WTC11 (cell line): Measurements from ENCODE around the gene C12orf75. TPM values are rescaled to one million over a fixed set of nuclear protein-coding genes. Genes with fewer than 3 reads are reported as not detected.

Source experiments
- ATAC-seq: fragments of 200-7000 bp; cut with Tn5 transposase; 2 replicates; pipeline ENCODE4 v1.10.0; 2021; ENCODE audit warnings: mild to moderate bottlenecking, moderate library complexity
- CTCF ChIA-PET: fragments of 300-600 bp; sonication (Branson Sonifier 250); formaldehyde crosslinking; loops from one replicate; lab custom pipeline; 2021; ENCODE audit warnings: antibody characterized with exemption; lab: Charles Lee
- POLR2A ChIA-PET: fragments of 350-600 bp; sonication (Branson Sonifier 250); formaldehyde crosslinking; loops from one replicate; lab custom pipeline; 2021; ENCODE audit warnings: antibody characterized with exemption; lab: Charles Lee
- DNase-seq: peaks from one replicate; pipeline ENCODE4 v3.0.0; 2021; ENCODE audit warnings: low spot score
- H3K27ac Mint-ChIP-seq: 2 replicates; pipeline ENCODE4 v1.8.0; 2021; ENCODE audit warnings: mixed read lengths
- H3K27me3 Mint-ChIP-seq: 2 replicates; pipeline ENCODE4 v1.8.0; 2021; ENCODE audit warnings: low read depth, mild to moderate bottlenecking, moderate library complexity, mixed read lengths
- H3K36me3 Mint-ChIP-seq: 2 replicates; pipeline ENCODE4 v1.8.0; 2021; ENCODE audit warnings: mixed read lengths
- H3K4me1 Mint-ChIP-seq: 2 replicates; pipeline ENCODE4 v1.8.0; 2022; ENCODE audit warnings: mixed read lengths
- H3K4me3 Mint-ChIP-seq: 2 replicates; pipeline ENCODE4 v1.8.0; 2021; ENCODE audit warnings: mild to moderate bottlenecking, moderate library complexity, mixed read lengths
- H3K9me3 Mint-ChIP-seq: 2 replicates; pipeline ENCODE4 v1.8.0; 2021; ENCODE audit warnings: mixed read lengths
- ATF2 ChIP-seq: sonication (generic); formaldehyde crosslinking; IDR thresholded peaks from 2 replicates; pipeline ENCODE4 v1.8.1; 2022; ENCODE audit warnings: low read depth, missing genetic modification reagents, borderline replicate concordance
- CDX4 ChIP-seq: fragments of 250-450 bp; sonication (Bioruptor Pico); IDR thresholded peaks from 2 replicates; pipeline ENCODE4 v1.9.0; 2021; ENCODE audit warnings: moderate library complexity, mild to moderate bottlenecking, inconsistent platforms, borderline replicate concordance
- CREB1 ChIP-seq: sonication (generic); formaldehyde crosslinking; IDR thresholded peaks from 2 replicates; pipeline ENCODE4 v1.8.0; 2023; ENCODE audit warnings: mild to moderate bottlenecking, missing genetic modification reagents
- FOXP1 ChIP-seq: sonication (generic); formaldehyde crosslinking; IDR thresholded peaks from 2 replicates; pipeline ENCODE4 v1.8.0; 2022; ENCODE audit warnings: missing genetic modification reagents, mild to moderate bottlenecking, moderate library complexity, borderline replicate concordance
- GRHL2 ChIP-seq: fragments of 250-450 bp; sonication (Bioruptor Pico); IDR thresholded peaks from 2 replicates; pipeline ENCODE4 v1.8.0; 2022; ENCODE audit warnings: mild to moderate bottlenecking, moderate library complexity; ENCODE audit not compliant: insufficient replicate concordance, severe bottlenecking
- JUN ChIP-seq: sonication (generic); formaldehyde crosslinking; IDR thresholded peaks from 2 replicates; pipeline ENCODE4 v1.8.0; 2023; ENCODE audit warnings: mild to moderate bottlenecking, missing genetic modification reagents
- MXD4 ChIP-seq: fragments of 250-450 bp; sonication (Bioruptor Pico); IDR thresholded peaks from 2 replicates; pipeline ENCODE4 v1.8.0; 2021; ENCODE audit warnings: mild to moderate bottlenecking, moderate library complexity, borderline replicate concordance
- NFE2L1 ChIP-seq: sonication (generic); formaldehyde crosslinking; IDR thresholded peaks from 2 replicates; pipeline ENCODE4 v1.8.1; 2023; ENCODE audit warnings: missing genetic modification reagents
- NR1H2 ChIP-seq: sonication (generic); formaldehyde crosslinking; IDR thresholded peaks from 2 replicates; pipeline ENCODE4 v1.9.0; 2021; ENCODE audit warnings: mild to moderate bottlenecking, moderate library complexity, missing genetic modification reagents
- PRDM15 ChIP-seq: sonication (generic); formaldehyde crosslinking; IDR thresholded peaks from 2 replicates; pipeline ENCODE4 v1.8.0; 2022; ENCODE audit warnings: missing genetic modification reagents
- SMAD3 ChIP-seq: sonication (generic); formaldehyde crosslinking; IDR thresholded peaks from 2 replicates; pipeline ENCODE4 v1.8.0; 2022; ENCODE audit warnings: missing genetic modification reagents, mild to moderate bottlenecking, borderline replicate concordance
- SOX15 ChIP-seq: fragments of 250-450 bp; sonication (Bioruptor Pico); IDR thresholded peaks from 2 replicates; pipeline ENCODE4 v1.9.0; 2021; ENCODE audit warnings: mild to moderate bottlenecking
- TEAD1 ChIP-seq: sonication (generic); formaldehyde crosslinking; IDR thresholded peaks from 2 replicates; pipeline ENCODE4 v1.8.0; 2022; ENCODE audit warnings: mild to moderate bottlenecking, missing genetic modification reagents
- TEAD4 ChIP-seq: sonication (generic); formaldehyde crosslinking; IDR thresholded peaks from 2 replicates; pipeline ENCODE4 v1.8.0; 2022; ENCODE audit warnings: mild to moderate bottlenecking, missing genetic modification reagents
- TP53 ChIP-seq: sonication (generic); formaldehyde crosslinking; IDR thresholded peaks from 2 replicates; pipeline ENCODE4 v1.8.1; 2023; ENCODE audit warnings: mild to moderate bottlenecking, missing genetic modification reagents
- USF1 ChIP-seq: sonication (generic); formaldehyde crosslinking; IDR thresholded peaks from 2 replicates; pipeline ENCODE4 v1.8.0; 2022; ENCODE audit warnings: mild to moderate bottlenecking, missing genetic modification reagents
- ZNF219 ChIP-seq: sonication (generic); formaldehyde crosslinking; IDR thresholded peaks from 2 replicates; pipeline ENCODE4 v1.8.0; 2023; ENCODE audit warnings: missing genetic modification reagents, mild to moderate bottlenecking, borderline replicate concordance
- ZNF232 ChIP-seq: sonication (generic); formaldehyde crosslinking; IDR thresholded peaks from 2 replicates; pipeline ENCODE4 v1.8.0; 2022; ENCODE audit warnings: mild to moderate bottlenecking, missing genetic modification reagents
- ZNF263 ChIP-seq: sonication (generic); formaldehyde crosslinking; IDR thresholded peaks from 2 replicates; pipeline ENCODE4 v1.8.1; 2022; ENCODE audit warnings: low read depth, mild to moderate bottlenecking, moderate library complexity, missing genetic modification reagents
- ZNF423 ChIP-seq: fragments of 250-450 bp; sonication (Bioruptor Pico); IDR thresholded peaks from 2 replicates; pipeline ENCODE4 v2.1.2; 2022; ENCODE audit warnings: mild to moderate bottlenecking, moderate library complexity
- ZNF532 ChIP-seq: fragments of 250-450 bp; sonication (Bioruptor Pico); IDR thresholded peaks from 2 replicates; pipeline ENCODE4 v1.9.0; 2021; ENCODE audit warnings: mild to moderate bottlenecking, borderline replicate concordance
- ZNF671 ChIP-seq: fragments of 250-450 bp; sonication (Bioruptor Pico); IDR thresholded peaks from 2 replicates; pipeline ENCODE4 v1.8.0; 2021; ENCODE audit warnings: mild to moderate bottlenecking
- total RNA-seq: library from RNA; stranded (reverse); gene quantifications from 3 replicates; pipeline ENCODE4 v1.2.3, GENCODE V29; 2021

C12orf75 gene
- total RNA-seq, 1 experiment from 2014 or later: 25.5 TPM

- H3K27ac Mint-ChIP-seq: no peak overlapping the region
- TF ChIP-seq TEAD4 (CRISPR knock-in tag): no peak
- 0 out of 2 replicates have a peak, but pooled peaks have one; percentile 36 for TF ChIP-seq ZNF423 (CRISPR knock-in tag)
- no peak for TF ChIP-seq ZNF263 (CRISPR knock-in tag)
- TF ChIP-seq, all 79 proteins: peak for 1
- peaks cover 20% of the 10 kb centered on the region for H3K9me3 Mint-ChIP-seq
- ATAC-seq (peak; percentile 60), DNase-seq (no peak)
- peaks cover 77% of the 10 kb centered on the region for H3K27me3 Mint-ChIP-seq
- ChIA-PET CTCF (interaction anchor here (0.5 kb wide), 1 partner anchor 240 kb away, joined by 3 read pairs; no protein-coding TSS in a partner anchor), POLR2A (no interaction called here)
- peaks cover 22% of the 10 kb centered on the region for H3K4me1 Mint-ChIP-seq
- no peak overlapping the region for H3K4me3 Mint-ChIP-seq
- peaks cover 19% of the 10 kb centered on the region for H3K36me3 Mint-ChIP-seq
Observed at GRCh38 chr12:105343836-105344235, 13.3 kb downstream of the C12orf75 start.

GRCh38 chr12:105347499-105347898, 17.0 kb downstream of the C12orf75 start:
- CTCF ChIA-PET: no interaction called here
- Mint-ChIP-seq H3K9me3 (no peaks in the 10 kb centered on the region), H3K36me3 (no peaks in the 10 kb centered on the region), H3K27ac (no peak overlapping the region), H3K27me3 (peaks cover 63% of the 10 kb centered on the region), H3K4me3 (no peak overlapping the region), H3K4me1 (peaks cover 32% of the 10 kb centered on the region)
- DNase-seq (no peak), ATAC-seq (no peak)
- TF ChIP-seq TEAD1 (CRISPR knock-in tag): no peak
- TF ChIP-seq USF1 (CRISPR knock-in tag): no peak
- no peak for TF ChIP-seq ZNF232
- no peak for TF ChIP-seq PRDM15
- TF ChIP-seq SMAD3 (CRISPR knock-in tag): no peak
- no peak for TF ChIP-seq MXD4 (CRISPR knock-in tag)
- no peak for TF ChIP-seq NFE2L1
- no peak for TF ChIP-seq JUN (CRISPR knock-in tag)
- no peak for TF ChIP-seq SOX15
- no peak for TF ChIP-seq ZNF219 (CRISPR knock-in tag)
- no peak for TF ChIP-seq FOXP1
- no peak for TF ChIP-seq GRHL2
- TF ChIP-seq CDX4 (CRISPR knock-in tag): no peak
- TF ChIP-seq CREB1 (CRISPR knock-in tag): no peak
- no peak for TF ChIP-seq TP53
- TF ChIP-seq ZNF263 (CRISPR knock-in tag): no peak
- POLR2A ChIA-PET: no interaction called here

- ATAC-seq (no peak), DNase-seq (no peak)
- no peaks in the 10 kb centered on the region for H3K9me3 Mint-ChIP-seq
- no peak overlapping the region for H3K27ac Mint-ChIP-seq
- H3K36me3 Mint-ChIP-seq: 0 out of 2 replicates have a peak, but pooled peaks cover under 1% of the 10 kb centered on the region
- peaks cover 32% of the 10 kb centered on the region for H3K4me1 Mint-ChIP-seq
- ChIA-PET CTCF (no interaction called here), POLR2A (no interaction called here)
- H3K4me3 Mint-ChIP-seq: no peak overlapping the region
- H3K27me3 Mint-ChIP-seq: peaks cover 58% of the 10 kb centered on the region
- TF ChIP-seq ZNF671 (CRISPR knock-in tag) (no peak), NR1H2 (CRISPR knock-in tag) (no peak), ZNF532 (CRISPR knock-in tag) (no peak), ATF2 (CRISPR knock-in tag) (no peak)
Observed at GRCh38 chr12:105348142-105348541, 17.7 kb downstream of the C12orf75 start.
